HUES64 (cell line): Measurements from ENCODE around the gene FRYL.
A peak's percentile ranks its signal among the peaks of the same experiment; 100 is the strongest.

Experiments used
- H3K27ac ChIP-seq: 2 replicates; pipeline ENCODE4 v1.7.0; 2013; ENCODE audit warnings: low read depth, low read length, inconsistent platforms
- H3K27me3 ChIP-seq: 2 replicates; pipeline ENCODE4 v1.6.1; 2013; ENCODE audit warnings: mild to moderate bottlenecking, low read length; ENCODE audit not compliant: insufficient read depth
- H3K36me3 ChIP-seq: 2 replicates; pipeline ENCODE4 v1.6.1; 2013; ENCODE audit warnings: mild to moderate bottlenecking, low read length; ENCODE audit not compliant: insufficient read depth
- H3K4me1 ChIP-seq: 2 replicates; pipeline ENCODE4 v1.6.1; 2013; ENCODE audit warnings: mild to moderate bottlenecking, low read length, moderate library complexity; ENCODE audit not compliant: insufficient read depth
- H3K4me3 ChIP-seq: 2 replicates; pipeline ENCODE4 v1.5.1; 2013; ENCODE audit warnings: mild to moderate bottlenecking, low read length, moderate library complexity
- H3K9ac ChIP-seq: 2 replicates; pipeline ENCODE4 v1.6.1; 2013; ENCODE audit warnings: mild to moderate bottlenecking, low read depth, low read length
- H3K9me3 ChIP-seq: 2 replicates; pipeline ENCODE4 v1.6.1; 2013; ENCODE audit warnings: low read depth, low read length; ENCODE audit not compliant: insufficient read depth
- WGBS: fragments of 150-250, 120-280 bp; methylation state at CpG from one replicate; pipeline ENCODE4 v1.1.7; 2013; ENCODE audit warnings: missing lambda C conversion rate; 5-methylcytosine and 5-hydroxymethylcytosine counted together

The FRYL gene

DNA sequence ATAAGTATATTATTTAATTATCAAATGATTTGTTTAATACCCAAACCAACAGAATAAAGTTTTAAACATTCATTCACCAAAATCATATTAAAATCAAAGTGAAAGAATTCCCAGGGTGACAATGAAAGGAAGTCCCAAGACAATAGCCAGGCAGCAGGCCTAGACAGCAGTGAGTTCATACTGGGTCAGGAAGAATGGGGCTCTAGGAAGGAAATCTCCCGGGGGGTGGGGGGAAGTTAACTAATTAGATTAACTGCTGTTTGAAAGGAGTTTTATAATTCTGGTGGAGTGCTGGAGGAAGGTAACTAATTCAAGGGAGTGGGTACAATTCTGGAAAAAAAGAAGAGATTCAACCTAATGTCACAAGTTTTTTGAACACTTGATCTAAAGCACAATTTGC, 185.9 kb downstream of the FRYL start:
- H3K27ac ChIP-seq: no peak overlapping the region
- 13% methylated on average over 1 of the region's 1 CpG for WGBS
- H3K4me1 ChIP-seq: peaks cover 17% of the 10 kb centered on the region

DNA sequence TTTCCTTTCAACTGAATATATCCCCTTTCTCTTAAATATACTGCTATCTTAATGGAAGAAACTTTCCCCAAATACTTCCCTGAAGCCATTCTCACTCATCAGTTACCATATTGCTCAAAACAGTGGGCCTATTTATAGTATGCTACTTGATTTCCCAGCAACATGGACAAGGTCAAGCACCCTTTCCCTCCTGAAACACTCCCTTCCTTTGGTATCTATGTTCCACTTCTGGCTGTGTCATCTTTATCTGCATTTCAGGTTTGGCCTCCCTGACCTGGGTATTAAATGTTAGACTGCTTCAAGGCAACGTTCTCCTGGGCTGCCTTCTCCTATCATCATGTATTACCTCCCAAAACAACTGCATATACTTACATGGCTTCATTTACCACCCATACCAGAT, 188.7 kb downstream of the FRYL start:
- Histone ChIP-seq H3K4me1 (peaks cover 17% of the 10 kb centered on the region), H3K27me3 (no peaks in the 10 kb centered on the region), H3K36me3 (peaks cover 48% of the 10 kb centered on the region), H3K4me3 (no peak overlapping the region), H3K9ac (no peak overlapping the region), H3K27ac (no peak overlapping the region), H3K9me3 (no peaks in the 10 kb centered on the region)
- WGBS: 92% methylated on average over 1 of the region's 1 CpG

More for the DNA sequence above, 185.9 kb downstream of the FRYL start:
- Histone ChIP-seq H3K27me3 (no peaks in the 10 kb centered on the region), H3K36me3 (peaks cover 37% of the 10 kb centered on the region), H3K9me3 (no peaks in the 10 kb centered on the region), H3K4me3 (0 out of 2 replicates have a peak overlapping the region, but pooled peaks have one; percentile 16), H3K9ac (no peak overlapping the region)

DNA sequence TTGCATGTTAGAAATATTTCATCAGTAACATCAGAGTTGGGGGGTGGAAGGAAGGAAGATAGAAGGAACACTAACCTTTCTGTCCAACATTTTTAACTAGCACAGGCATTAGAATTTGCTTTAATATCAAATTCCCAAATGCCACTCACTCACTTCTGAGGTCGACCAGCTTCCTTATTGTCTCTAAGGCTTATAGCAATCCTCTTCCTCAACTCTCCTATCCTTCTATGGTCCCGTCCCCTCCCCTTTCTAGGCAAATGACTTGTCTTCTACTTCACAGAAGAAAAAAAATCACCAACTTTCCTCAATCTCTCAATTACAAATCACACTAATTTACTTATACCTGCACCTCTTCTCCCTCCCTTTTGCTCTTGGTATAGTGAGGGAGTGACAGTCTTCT, 189.2 kb downstream of the FRYL start:
- Histone ChIP-seq H3K4me1 (peaks cover 17% of the 10 kb centered on the region), H3K9me3 (no peaks in the 10 kb centered on the region), H3K27ac (no peak overlapping the region), H3K36me3 (peaks cover 53% of the 10 kb centered on the region), H3K9ac (no peak overlapping the region), H3K27me3 (no peaks in the 10 kb centered on the region), H3K4me3 (no peak overlapping the region)
- 86% methylated on average over 2 of the region's 2 CpGs for WGBS

DNA sequence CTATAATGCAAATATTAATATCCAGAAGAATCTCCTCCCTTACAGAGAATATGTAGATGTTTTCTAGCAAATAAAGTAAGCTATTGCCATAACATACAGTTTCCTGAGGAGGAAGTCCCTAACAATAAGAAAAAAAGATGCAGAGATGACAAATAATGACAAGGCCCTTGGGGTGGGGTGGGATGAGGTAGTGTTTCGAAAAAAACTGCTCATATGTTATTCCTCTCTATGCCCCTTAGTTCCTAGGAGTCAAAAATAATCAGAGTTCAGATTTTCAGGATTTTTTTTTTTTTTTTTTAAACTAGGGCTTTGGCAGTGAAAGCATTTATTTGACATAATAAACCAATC, 191.0 kb downstream of the FRYL start:
- Histone ChIP-seq H3K4me1 (peaks cover 6% of the 10 kb centered on the region), H3K4me3 (no peak overlapping the region), H3K9ac (no peak overlapping the region), H3K27ac (no peak overlapping the region), H3K9me3 (no peaks in the 10 kb centered on the region), H3K36me3 (peaks cover 62% of the 10 kb centered on the region), H3K27me3 (no peaks in the 10 kb centered on the region)
- no CpG with 5 or more reads among the region's 1 CpG for WGBS

DNA sequence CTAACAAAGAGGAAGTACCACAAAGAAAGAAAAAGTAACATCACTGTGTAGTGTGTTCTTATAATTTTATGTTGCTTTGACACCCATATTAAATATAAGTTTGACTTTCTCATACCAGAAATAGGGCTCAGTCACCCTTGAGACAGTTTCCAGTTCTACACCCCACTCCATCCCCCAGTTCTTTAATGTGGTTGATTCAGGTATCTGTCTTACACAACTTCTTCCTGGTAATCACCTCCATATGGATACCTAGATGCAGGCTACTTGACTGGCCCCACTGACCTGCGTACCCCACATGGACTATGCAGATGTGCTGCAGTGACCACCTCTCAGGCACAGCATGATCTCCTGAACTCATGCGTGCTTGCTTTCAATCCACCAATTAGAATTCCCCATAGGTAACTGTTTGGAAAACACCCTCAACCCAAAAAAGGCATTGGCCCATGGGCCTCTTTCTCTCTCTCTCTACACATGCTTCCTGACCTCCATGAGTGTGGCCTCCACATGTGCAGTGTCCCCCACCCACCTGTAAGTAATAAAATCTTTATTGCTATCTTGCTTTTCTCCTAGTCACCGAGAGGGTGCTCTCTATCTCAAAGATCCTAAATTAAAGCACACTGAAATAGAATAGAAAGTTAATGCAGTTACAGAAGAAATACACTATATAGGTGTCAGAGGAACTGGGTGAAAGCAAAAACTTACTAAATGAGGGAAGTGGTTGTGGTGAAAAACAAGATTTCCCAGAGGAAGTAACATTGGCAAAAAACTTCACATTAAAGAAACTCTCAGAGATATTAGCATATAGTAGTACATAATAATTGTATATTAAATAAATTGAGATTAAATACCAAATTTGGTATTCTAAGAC, 191.6 kb downstream of the FRYL start:
- 0 out of 2 replicates have a peak, but pooled peaks cover under 1% of the 10 kb centered on the region for H3K4me1 ChIP-seq
- no peak overlapping the region for H3K4me3 ChIP-seq
- H3K27me3 ChIP-seq: no peaks in the 10 kb centered on the region
- no peak overlapping the region for H3K9ac ChIP-seq
- H3K36me3 ChIP-seq: peaks cover 65% of the 10 kb centered on the region
- no peaks in the 10 kb centered on the region for H3K9me3 ChIP-seq
- WGBS: 67% methylated on average over 2 of the region's 3 CpGs
- H3K27ac ChIP-seq: no peak overlapping the region

DNA sequence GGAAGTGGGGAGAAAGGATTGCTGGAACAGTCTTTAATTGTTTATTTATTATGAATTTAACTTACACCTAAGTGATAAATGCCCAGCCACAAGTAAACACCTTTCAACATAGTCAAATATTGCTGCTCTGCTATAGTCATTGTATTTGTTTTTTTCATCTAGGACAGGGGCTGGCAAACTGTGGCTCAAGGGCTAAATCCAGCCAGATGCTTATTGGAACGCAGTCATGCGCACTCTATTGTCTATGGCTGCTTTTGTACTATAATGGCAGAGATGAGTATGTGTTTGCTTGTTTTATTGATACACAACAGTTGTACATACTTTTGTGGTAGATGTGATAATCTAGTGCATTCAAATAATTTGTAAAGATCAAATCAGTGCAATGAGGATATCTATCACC, 194.7 kb downstream of the FRYL start:
- 98% methylated on average over 2 of the region's 2 CpGs for WGBS
- H3K9me3 ChIP-seq: no peaks in the 10 kb centered on the region
- no peak overlapping the region for H3K4me3 ChIP-seq
- H3K27me3 ChIP-seq: no peaks in the 10 kb centered on the region
- H3K9ac ChIP-seq: no peak overlapping the region
- H3K27ac ChIP-seq: no peak overlapping the region
- H3K36me3 ChIP-seq: peaks cover 81% of the 10 kb centered on the region
- H3K4me1 ChIP-seq: no peaks in the 10 kb centered on the region

DNA sequence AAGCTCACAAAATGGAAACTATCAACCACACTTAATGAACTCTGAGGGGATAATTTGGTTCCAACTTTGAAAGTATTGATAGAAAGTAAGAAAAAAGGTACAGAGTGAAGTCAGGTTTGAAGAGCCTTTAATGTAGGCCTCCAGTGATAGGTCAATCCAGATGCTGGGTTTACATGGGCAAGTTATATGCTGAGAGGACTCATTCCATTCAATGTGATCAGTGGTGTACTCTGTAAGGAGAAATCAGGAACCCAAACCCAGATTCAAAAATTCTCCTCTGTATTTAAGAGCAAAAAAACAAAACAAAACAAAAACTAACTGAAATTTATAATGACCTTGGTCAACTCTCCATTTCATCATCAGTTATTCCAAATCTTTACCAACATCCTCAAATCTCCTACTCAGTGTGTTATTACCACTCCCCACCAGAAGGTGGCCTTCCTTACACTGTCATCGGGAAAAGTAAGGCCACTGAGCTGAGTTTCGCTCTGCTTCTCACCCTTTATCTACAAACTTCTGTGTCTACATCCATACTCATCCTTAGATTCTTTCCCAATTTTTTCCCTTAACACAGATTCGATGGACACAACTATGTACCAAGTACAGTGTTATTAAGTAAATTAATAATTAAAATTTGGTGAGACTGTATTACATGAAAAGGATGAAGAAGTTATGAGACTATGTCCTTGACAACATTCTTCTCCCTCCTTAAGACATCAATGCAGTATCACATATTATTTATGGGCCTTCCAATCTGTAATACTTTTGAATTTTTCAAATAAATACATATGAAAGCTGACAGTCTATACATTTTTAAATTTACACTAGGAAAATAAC, 201.7 kb downstream of the FRYL start:
- Histone ChIP-seq H3K4me1 (no peaks in the 10 kb centered on the region), H3K36me3 (peaks cover 56% of the 10 kb centered on the region), H3K27ac (no peak overlapping the region), H3K4me3 (no peak overlapping the region), H3K9ac (no peak overlapping the region), H3K27me3 (no peaks in the 10 kb centered on the region), H3K9me3 (no peaks in the 10 kb centered on the region)
- 31% methylated on average over 3 of the region's 3 CpGs for WGBS

DNA sequence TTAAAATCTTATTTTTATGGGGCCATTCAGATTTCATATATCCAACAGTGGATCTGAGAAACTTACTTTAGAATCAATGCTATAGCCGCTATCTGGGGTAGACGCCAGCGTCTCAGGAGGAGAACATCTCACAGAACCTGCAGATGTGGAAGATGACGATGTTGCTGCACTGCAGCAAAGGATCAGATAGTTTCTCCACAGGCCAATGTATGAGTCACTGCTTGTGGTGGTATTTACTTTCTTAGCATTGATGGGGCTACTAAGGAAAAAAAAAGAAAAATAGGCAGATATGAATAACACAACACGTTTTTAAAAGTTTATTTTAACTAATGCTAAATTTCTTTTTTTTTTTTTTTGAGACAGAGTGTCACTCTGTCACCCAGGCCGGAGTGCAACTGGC, 204.1 kb downstream of the FRYL start:
- no peaks in the 10 kb centered on the region for H3K4me1 ChIP-seq
- peaks cover 59% of the 10 kb centered on the region for H3K36me3 ChIP-seq
- no peaks in the 10 kb centered on the region for H3K9me3 ChIP-seq
- H3K27ac ChIP-seq: no peak overlapping the region
- no peak overlapping the region for H3K9ac ChIP-seq
- WGBS: 95% methylated on average over 5 of the region's 6 CpGs
- H3K27me3 ChIP-seq: no peaks in the 10 kb centered on the region
- H3K4me3 ChIP-seq: no peak overlapping the region

DNA sequence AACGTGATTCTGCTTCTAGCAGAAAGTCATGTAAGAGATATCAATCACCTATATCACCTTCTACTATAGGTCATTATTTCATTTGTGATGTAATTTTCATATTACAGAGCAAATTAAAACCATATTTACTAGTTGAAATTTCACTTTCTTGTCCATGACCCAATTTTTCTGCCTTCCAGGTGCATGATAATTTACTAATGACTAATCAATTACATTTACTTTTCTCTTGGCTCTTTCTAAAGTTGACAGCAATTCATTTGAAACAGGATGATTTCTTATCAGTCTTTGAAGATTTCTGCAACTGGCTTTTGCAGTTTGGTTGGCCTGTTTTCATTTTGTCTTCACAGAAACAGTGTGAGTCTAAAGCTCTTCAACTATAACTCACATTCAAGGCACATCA, 208.6 kb downstream of the FRYL start:
- peaks cover 89% of the 10 kb centered on the region for H3K36me3 ChIP-seq
- no peaks in the 10 kb centered on the region for H3K4me1 ChIP-seq
- no peak overlapping the region for H3K9ac ChIP-seq
- H3K4me3 ChIP-seq: no peak overlapping the region
- H3K9me3 ChIP-seq: no peaks in the 10 kb centered on the region
- no peaks in the 10 kb centered on the region for H3K27me3 ChIP-seq
- H3K27ac ChIP-seq: no peak overlapping the region
- WGBS: no CpG with 5 or more reads among the region's 1 CpG

DNA sequence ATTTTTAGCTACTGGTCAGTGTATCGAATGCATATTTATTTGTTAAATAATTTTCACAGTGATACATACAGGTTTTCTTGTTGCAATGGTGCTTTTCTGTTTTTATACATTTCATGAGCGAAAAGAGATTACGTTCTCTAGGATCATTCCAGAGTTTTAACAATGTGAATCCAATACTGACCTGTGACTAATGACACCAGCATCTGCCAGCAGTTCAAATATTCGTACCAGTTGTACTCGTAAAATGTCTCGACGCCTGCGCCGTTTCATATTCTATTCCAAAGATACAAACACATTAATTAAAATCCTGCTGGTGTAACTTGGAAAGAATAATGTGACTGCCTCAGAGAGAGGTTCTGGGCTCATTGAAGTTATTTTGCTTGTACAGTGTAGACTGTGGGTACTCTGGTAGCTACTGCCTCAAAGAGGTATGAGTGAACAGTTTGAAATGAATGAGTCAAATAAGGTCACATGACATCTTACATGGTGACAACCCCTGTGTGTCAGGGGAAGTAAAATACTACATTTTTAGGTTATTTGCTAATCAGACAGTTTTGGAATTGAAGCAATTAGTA, 209.3 kb downstream of the FRYL start:
- H3K9me3 ChIP-seq: no peaks in the 10 kb centered on the region
- no peak overlapping the region for H3K9ac ChIP-seq
- H3K4me3 ChIP-seq: no peak overlapping the region
- peaks cover 89% of the 10 kb centered on the region for H3K36me3 ChIP-seq
- H3K4me1 ChIP-seq: no peaks in the 10 kb centered on the region
- no peaks in the 10 kb centered on the region for H3K27me3 ChIP-seq
- H3K27ac ChIP-seq: no peak overlapping the region
- WGBS: 96% methylated on average over 8 of the region's 9 CpGs

DNA sequence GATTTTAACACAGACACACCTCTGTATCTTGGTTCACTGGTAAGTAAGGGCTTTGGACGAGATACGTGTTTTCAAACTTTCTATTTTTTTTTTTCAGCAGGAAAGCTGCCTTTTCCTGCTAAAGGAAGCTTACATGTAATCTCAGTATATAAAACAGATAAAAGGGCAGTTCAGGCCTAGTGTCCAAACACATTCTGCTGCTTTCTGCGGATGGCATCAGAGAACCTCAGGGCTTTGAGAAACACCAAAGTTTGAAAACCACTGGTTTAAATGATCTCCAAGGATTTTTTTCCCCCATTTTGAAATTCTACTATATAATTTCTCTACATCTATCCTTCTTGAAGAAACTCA, 214.1 kb downstream of the FRYL start:
- H3K36me3 ChIP-seq: peaks cover 96% of the 10 kb centered on the region
- H3K4me3 ChIP-seq: no peak overlapping the region
- H3K27me3 ChIP-seq: no peaks in the 10 kb centered on the region
- 77% methylated on average over 3 of the region's 3 CpGs for WGBS
- H3K9me3 ChIP-seq: no peaks in the 10 kb centered on the region
- H3K4me1 ChIP-seq: no peaks in the 10 kb centered on the region
- no peak overlapping the region for H3K9ac ChIP-seq
- H3K27ac ChIP-seq: no peak overlapping the region
